GM12878 (cell line): ENCODE measurements around the gene WNK2.

ENCODE experiments used
- CTCF ChIP-seq, 3 experiments: IDR thresholded peaks in 2 of 3; conservative IDR thresholded peaks in 1 of 3; 2 replicates each; pipeline ENCODE4 v1.5.1; 2011; ENCODE audit warnings: low read depth in 3 of 3, low read length in 3 of 3, mild to moderate bottlenecking in 3 of 3, control low read depth in 2 of 3, moderate library complexity in 2 of 3, inconsistent platforms in 1 of 3, mixed read lengths in 1 of 3; ENCODE audit not compliant: control insufficient read depth in 2 of 3, insufficient read depth in 1 of 3; ENCODE audit errors: extremely low read depth in 1 of 3
- FOXM1 ChIP-seq: IDR thresholded peaks from 2 replicates; pipeline ENCODE4 v1.6.1; 2012; ENCODE audit warnings: low read depth, mild to moderate bottlenecking, inconsistent platforms, low read length, moderate library complexity

GRCh38 chr9:93154293-93154903 is 29.5 kb upstream of the WNK2 start:
- peak; percentile 47 to 71 (median 64) for TF ChIP-seq CTCF (IDR thresholded peaks at IDR 0.05 in 2 of 3, conservative IDR thresholded peaks at IDR 0.05 in 1 of 3; ENCODE audit: control insufficient read depth in 2 of 3, extremely low read depth in 1 of 3, insufficient read depth in 1 of 3, low read depth in 3 of 3, low read length in 3 of 3)
- no peak for TF ChIP-seq FOXM1
